NCI-H226 (cell line): ENCODE data around the gene RAB11FIP2.
A peak's percentile ranks its signal among the peaks of the same experiment; 100 is the strongest.

Source experiments
- DNase-seq: peaks from one replicate; pipeline ENCODE4 v3.0.0-alpha.2; 2015

RAB11FIP2 gene

GRCh38 chr10:118032564-118032963 lies 14.2 kb downstream of the RAB11FIP2 start:
- DNase-seq: no peak

DNA sequence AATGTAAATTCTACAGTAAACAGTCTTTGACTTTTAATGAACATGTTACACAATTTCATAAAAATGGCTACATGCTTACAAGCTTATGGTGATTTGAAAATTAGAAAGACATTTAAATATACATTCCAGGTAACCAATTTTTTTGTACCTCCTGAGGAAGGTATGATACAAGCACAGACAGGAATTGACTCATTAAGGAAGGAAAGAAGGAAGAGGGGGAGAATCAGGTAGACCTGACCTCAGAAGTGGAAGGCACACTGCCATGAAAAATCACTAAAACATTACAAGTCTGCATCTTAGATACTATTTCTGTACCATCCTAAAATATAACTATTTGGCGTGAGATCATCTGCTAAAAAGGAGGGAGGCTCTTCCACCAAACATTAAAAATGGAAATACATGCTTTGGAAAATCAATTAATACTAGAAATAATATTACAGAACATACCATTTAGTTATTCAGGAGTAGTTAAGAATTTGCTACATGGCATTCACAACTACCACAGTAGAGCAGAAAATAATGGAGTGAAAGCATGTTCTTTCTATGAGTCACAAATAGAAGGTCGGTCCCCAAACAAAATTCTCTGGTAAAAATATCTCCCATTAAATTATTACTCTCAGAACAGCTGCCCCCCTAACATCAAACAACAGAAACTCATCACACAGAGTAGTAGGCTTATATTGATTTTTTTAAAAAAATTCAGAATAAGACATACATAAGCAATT lies 15.2 kb downstream of the RAB11FIP2 start:
- DNase-seq: no peak

DNA sequence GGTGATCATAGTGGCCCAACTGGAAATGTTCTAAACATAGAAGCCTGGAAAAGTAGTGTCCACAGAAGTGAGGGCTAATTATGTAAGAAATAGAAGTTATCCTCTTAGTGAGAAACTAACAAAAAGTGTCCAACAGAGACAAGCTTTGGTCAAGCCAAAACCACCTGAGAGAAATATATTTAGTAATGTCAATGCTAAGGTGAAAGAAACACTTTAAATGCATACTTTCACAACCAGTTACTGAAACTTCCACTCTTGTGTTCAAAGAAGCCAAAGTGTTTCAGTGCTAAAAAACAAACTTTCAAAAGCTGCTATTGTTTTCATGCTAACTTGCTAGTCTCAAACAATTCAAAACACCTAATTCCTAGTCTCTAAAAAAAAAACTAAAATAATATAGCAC lies 18.1 kb downstream of the RAB11FIP2 start:
- no peak for DNase-seq

DNA sequence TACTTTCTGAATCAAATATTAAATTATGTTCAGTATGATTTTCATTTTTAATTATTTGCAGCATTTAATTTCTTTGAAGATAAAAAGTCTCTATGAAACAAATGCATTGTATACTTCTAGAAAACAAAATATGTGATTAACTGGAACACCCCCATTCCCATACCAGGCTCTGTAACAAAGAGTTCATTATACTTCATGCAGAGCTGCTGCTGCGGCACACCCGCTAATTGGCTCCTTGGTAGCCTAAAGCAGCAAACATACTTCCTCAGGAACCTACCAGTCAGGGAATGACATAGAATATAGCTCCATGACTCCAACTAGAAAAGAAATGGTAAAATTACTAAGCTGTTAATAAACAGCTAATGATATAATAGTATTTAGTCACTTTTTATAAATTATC lies 19.3 kb downstream of the RAB11FIP2 start:
- DNase-seq: no peak

GRCh38 chr10:118026936-118027335 lies 19.8 kb downstream of the RAB11FIP2 start:
- no peak for DNase-seq

- no peak for DNase-seq
Measured at GRCh38 chr10:118020365-118020764, 26.4 kb downstream of the RAB11FIP2 start.

DNA sequence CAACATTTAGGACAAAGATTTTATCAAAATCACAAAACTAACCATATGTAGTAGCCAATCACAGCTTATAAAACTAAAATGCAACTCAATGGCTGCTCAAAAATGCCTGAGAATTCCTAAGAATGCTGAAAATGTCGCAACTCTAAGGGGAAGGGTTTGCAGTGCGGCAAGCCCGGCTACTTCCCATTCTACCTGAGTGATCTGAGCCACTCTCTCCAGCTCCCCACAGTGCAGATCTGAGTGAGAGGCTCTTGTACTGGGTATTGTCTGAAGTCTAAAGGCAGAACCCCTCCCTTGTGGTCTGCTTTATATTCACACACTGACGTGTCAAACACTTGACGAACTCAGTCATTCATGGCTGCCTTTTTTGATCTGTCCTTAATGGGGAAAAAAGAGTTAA lies 28.9 kb downstream of the RAB11FIP2 start:
- no peak for DNase-seq

GRCh38 chr10:118017071-118017740 lies 29.5 kb downstream of the RAB11FIP2 start:
- no peak for DNase-seq

DNA sequence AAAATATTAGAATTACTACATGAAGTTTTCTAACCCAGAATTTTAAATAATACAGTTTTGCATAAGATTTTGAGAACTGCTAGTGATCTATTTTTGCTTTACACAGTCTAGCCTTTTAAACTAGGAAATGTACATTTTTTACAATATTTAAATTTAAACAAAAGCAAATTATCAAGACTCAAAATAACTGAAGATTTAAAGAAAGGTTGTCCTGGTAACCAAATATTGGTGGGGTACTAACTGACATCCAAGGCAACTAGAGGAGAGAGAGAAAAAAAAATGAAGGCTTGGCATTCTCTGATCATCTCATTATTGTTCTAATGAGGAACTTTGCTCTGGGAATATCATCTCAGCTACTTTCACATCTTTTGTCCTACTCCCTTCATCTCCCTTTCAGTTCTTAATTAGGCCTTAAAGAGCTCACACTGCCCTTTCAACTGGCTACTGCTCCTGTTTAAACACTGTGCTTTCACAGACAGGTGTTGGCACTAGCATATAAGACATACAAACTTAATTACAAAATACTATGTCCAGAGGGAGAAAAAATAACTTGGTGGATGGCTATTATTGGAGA lies 33.7 kb downstream of the RAB11FIP2 start:
- no peak for DNase-seq

DNA sequence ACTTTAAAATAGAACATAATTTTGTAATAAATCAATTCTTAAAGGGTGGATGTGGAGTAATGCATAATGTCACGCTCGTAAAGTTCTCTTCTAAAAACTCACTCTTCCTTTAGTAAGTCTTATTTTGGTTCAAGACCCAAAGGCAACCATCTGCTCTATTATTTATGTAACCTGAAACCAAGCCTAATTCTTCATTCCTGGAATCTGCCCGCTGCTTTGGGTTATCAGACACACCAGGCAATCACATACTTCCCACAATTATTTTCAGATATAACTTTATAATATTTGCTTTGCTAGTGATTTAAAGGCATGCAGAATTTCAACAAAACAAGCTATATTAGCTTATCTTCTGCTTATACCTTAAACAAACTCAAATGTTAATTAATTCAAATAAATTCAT lies 39.0 kb downstream of the RAB11FIP2 start:
- DNase-seq: no peak

GRCh38 chr10:118003126-118003525 lies 43.6 kb downstream of the RAB11FIP2 start:
- no peak for DNase-seq

GRCh38 chr10:118002581-118002980 lies 44.2 kb downstream of the RAB11FIP2 start:
- peak; percentile 2 for DNase-seq

DNA sequence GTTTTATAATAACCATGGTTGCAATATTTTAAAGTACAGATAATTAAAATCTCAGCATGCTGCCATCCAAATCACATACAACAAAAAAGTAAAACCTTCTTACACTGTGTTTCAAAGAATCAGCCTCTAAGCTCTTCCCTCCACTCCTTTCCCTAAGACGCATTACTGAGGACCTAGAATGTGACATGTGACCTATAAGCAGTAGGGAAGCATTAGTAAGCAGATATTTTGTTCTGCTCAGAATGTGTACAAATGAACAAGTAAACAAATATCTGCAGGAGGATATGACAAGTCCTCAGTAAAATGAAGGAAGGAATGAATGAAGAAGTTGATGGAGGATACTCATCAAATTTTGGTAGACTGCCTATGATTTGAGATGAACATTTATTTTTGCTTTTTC lies 49.1 kb downstream of the RAB11FIP2 start:
- DNase-seq: no peak

DNA sequence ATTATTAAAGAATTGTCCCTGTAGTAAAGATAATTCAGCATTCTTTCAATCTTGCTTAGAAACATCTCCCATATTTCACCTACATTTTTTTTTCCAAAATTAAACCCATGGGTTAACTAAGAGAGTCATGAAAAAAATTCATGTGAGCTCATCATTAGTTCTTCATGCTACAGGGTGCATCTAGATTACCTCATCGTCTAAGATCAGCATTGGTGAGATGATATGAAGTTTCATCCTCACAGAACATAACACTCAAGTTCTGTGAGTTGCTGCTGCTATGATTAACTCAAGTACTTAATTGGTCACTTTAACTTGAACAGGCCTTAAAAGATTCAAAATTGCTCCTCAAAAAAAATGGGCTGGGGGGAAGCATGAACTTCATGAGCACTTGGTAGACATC lies 50.0 kb downstream of the RAB11FIP2 start:
- DNase-seq: no peak

DNA sequence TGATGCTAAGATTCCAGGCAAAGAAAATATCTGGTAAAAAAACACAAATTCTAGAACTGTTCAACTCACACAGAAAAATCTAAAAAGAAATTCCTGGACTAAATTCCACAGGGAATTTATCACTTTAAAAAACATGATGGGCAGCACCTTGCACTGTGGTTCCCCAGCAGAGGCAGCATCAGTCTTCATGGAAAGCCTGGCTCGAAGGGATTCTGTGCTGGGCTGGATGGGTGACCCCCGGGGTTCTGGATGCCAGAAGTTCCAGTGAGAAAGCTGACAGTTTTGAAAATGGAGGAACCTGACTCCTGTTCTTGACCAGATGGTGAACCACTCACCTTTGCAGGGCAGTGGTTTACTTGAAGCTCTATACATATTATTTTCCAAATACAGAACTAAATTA lies 52.0 kb downstream of the RAB11FIP2 start:
- DNase-seq: no peak

DNA sequence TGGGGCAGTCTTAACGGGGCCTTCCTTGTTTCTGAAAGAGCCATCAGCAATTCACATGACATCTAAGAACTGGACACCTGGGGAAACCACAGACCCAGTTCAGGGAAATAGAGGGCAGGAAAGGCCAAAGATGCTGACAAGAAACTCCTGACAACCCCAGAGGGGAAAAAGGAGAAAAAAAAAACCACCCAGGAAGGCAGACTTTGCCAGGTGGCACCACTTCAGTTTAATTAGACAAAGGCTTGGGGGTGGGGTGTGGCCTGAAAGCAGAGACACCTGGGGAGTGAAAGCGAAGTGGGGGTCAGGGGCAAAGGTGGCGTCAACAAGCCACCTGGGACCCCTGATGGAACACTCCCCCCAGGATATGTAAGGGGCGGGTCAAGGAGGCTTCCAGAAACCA lies 53.6 kb downstream of the RAB11FIP2 start:
- no peak for DNase-seq

DNA sequence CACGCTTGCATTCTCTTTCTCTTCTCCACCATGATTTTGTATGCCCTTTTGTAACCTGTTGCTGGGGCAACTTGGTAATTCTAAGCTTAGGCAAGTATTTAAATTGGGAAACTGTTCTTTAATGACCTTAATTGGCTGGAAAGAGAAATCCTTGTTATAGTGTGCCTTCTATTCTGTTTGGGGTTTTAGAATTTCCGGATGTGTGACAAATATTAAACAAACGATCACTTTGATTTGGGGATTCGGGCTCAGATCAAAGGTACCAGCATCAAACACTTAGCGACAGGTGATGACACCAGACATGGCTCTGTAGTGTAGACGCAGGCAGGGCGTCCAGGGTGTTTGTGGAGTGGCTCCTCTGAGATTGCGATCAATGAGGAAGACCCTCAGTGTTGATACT lies 55.0 kb downstream of the RAB11FIP2 start:
- DNase-seq: no peak

- DNase-seq: no peak
Measured at GRCh38 chr10:117989962-117990361, 56.8 kb downstream of the RAB11FIP2 start.

DNA sequence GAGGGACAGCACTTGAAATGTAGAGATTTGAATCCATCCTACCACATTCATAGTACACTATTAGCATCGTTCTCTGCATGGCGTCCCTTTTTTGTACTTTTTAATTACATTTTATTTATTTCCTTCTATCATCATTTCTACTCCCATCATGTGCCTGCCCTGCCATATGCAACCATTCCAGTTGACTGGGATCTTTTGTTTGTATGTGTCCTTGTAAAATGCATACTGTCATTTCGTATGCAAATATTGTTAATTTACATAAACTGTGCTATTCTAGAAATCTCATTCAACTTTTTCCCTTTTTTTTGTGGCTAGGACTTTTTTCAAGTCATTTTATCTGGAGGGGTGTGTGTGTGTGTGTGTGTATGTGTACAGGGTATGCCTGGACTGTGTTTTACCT lies 57.9 kb downstream of the RAB11FIP2 start:
- DNase-seq: no peak

DNA sequence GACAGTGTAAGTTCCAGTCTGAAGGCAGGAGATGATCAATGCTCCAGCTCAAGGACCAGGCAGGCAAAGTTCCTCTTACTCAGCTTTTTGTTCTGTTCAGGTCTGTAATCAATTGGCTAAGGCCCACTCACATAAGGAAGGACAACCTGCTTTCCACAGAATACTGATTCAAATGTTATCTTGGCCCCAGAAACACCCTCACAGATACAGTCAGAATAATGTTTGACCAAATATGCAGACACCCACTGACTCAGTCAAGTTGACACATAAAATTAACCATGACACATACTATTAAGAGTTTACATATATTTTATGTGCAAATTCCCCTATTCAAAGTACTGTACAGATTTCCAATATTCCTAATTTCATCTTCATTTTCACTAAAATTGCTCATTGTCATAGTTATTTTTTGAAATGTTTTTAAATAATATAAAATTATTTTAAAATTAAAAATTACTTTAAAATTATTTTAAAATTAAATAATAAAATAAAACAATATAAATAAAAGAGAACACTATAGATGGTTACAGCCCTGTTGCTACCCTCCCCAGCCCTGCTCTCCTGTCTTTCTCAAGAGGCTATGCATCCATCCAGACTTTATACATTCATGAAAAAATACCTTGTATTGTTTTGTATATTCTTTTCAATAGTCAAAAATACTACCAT lies 59.4 kb downstream of the RAB11FIP2 start:
- no peak for DNase-seq

DNA sequence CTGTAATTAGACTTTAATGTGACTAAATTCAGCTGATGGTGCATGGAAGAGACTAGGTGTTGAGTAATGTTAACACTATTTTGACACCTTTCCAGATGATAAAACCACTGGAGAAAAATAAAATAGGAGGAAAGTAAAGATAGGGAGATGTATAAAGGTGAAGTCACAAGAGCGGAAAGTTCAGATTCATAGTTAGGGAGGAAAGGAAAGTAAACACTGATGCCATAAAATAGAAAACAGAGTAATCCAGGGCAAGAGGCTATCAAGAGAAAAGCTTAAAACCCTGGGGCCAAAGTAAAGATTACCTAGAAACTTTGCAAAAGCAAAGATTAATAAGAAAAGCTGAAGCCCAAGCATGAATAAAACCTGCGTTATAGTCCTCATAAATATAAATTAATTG lies 62.8 kb downstream of the RAB11FIP2 start:
- no peak for DNase-seq

GRCh38 chr10:117980755-117981702 lies 65.7 kb downstream of the RAB11FIP2 start:
- no peak for DNase-seq

DNA sequence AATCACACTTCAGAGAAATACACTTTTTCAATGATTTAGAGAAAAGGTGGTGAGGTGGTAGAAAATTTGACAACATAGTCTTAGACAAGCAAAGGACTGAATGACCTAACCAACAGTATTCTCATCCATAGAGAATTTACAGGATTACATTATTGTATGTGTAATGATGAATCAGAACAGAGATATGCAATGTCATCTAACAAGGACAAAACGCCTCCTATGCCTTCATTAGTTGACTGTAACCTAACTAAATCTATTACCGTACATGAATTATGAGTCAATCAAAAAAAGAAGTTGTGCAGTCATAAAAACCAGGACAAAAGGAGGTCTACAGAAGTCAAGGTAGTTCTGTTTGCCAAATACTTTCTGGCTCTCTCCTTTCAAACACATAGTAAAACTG lies 66.5 kb downstream of the RAB11FIP2 start:
- peak; percentile 5 for DNase-seq
